ENCODE data around the gene KRT17.
A peak's percentile ranks its signal among the peaks of the same experiment; 100 is the strongest.
"Not testable (repeated sequence)": the region's sequence is repeated elsewhere in the genome, so short reads cannot be mapped to it uniquely, and the experiment has no call there.

The KRT17 gene

GRCh38 chr17:41653892-41654677 is 29.7 kb upstream of the KRT17 start:
- DNase-seq, result no peak

DNA sequence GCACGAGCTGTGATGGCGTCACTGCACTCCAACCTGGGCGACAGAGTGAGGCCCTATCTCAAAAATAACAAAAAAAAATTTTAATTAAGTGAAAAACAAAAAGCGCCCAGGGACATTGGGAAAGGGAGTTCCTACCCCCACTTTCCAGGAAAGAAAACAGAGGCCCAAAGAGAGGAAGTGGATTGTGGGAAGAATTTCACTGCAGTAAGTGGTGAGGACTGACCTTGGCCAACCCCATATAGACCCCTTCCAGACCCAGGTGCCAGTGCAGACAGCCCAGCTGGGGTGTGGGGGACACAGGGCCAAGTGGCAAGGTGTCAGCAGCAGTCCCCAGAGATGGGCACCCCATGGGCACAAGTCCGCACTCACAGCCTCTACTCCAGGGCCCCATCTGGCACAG is 29.0 kb upstream of the KRT17 start:
- no peak for DNase-seq

DNA sequence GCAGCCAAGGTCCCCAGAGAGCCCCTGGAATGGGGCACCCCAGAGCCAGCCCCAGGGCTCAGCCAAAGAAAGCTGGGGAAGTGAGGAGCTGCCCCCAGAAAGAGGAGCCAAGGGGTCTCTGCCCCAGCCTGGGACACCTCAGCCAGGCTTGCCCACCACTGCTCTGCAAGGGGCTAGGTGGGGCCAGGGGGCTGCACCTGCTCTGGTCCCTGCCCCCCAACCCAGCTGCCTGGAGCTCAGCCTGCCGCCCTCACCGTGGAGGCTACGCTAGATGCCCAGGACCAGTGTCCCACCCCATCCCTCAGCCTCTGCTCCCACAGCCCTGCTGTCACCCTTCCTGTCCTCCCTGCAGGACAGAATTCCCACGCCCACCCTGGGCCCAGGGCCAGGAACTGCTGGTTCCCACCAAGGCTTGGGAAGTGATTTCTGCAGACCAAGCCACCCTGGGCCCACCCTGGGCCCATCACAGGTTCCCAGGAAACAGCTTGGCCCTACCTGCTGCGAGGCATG is 28.1 kb upstream of the KRT17 start:
- no peak for DNase-seq

DNA sequence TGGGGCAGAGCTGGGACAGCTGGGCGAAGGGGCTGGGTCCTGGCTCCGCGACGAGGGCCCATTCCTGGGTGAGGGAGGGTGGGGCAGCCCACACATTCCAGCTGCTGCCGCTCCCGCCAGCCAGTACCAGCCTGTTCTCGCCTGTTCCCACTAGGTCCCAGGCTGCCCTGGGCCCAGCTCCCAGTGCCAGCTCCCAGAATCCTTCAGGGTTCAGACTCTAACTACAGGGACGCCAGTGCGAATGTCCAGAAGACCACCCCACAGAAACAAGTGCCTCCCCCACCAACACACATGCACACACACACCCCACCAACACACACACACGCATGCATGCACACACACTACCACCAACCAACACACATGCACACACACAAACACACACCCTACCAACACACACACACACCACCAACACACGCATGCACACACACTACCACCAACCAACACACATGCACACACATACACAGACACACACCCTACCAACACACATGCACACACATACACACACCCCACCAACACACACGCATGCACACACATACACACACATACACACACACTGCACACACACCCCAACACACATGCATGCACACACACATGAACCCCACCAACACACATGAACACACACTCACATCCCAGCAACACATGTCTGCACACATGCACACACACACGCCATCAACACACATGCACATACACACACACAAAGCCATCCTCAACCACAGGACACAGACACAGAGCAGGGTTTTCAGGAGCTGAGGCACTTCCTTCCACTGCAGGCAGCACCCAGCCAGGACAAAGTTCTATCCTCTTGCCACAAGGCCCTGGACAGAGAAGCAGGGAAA is 27.5 kb upstream of the KRT17 start:
- DNase-seq, result no peak

GRCh38 chr17:41650794-41651624 is 26.6 kb upstream of the KRT17 start:
- DNase-seq, result no peak

- DNase-seq, result no peak
Measured at GRCh38 chr17:41649923-41650519, 25.6 kb upstream of the KRT17 start.

- DNase-seq, result peak; percentile 76
Measured at GRCh38 chr17:41648411-41649195, 24.2 kb upstream of the KRT17 start.

GRCh38 chr17:41647940-41648410 is 23.6 kb upstream of the KRT17 start:
- DNase-seq, result peak; percentile 87

GRCh38 chr17:41647038-41647813 is 22.9 kb upstream of the KRT17 start:
- no peak for DNase-seq

GRCh38 chr17:41642252-41643156 is 18.1 kb upstream of the KRT17 start:
- no peak for DNase-seq

- DNase-seq, result not testable (repeated sequence)
Measured at GRCh38 chr17:41640596-41640995, 16.2 kb upstream of the KRT17 start.

GRCh38 chr17:41639492-41640473 is 15.4 kb upstream of the KRT17 start:
- no peak for DNase-seq

GRCh38 chr17:41638941-41639340 is 14.6 kb upstream of the KRT17 start:
- DNase-seq, result no peak

GRCh38 chr17:41638194-41638593 is 13.8 kb upstream of the KRT17 start:
- no peak for DNase-seq

DNA sequence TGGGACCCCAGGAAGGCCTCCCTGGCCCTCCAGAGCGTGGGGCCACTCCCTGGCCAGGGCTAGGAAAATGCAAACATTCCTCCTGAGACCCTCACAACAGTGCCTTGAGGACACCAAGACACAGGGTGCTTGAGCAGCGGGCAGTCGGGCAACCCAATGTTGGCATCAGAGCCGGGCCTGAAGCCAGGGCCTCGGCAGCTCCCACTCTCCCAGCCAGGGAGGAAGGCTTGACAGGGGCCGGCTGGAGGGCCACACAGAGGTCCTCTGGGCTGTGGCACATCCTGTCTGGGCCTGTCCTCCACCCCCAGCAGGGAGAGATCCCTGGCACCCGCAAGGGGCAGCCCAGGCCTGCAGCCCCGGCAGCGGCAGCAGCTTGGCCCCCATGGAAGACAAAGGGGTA is 12.3 kb upstream of the KRT17 start:
- DNase-seq, result no peak

DNA sequence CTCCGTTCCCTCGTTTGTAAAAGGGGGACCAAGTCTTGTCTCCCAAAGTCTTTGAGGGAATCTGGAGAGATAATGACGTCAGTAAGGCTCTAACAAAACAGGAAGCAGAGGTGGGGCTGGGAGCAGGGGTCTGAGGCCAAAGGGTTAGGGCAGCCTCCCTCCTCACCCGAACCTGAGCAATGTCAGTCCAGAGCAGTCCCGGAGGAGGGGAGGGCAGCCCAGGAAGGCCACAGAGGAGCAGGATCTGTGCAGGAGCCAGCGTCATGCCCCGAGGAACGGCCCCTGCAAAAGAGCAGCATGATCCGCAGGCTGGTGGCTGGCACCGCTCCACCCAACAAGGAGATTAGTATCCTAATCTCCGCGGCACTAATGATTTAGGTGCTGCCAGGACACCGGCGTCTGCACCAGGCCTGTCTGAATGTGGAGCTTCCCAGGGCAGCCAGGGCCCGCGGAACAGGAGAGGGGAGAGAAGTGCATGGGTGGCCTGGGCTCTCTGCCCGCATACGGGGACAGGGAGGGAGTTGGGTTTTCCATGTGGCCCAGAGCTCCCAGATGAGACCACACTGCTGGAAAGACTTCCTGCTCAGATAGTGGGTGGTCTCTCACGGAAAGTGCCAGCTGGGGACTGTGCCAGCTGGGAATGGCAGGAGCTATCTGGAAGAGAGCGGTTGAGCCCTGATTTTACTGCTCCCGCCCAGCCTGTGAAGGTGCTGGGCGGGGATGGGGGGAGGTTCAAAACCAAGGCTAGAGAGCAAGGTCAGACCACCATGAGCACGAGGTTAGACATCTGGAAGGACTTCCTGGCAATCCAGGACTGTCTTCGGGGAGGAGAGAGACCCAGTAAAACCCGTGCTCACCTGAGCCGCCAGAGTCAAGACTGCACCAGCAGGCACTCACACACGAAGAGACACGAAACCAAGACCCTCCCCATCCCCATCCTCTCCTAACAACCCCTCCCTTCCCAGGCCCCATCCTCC is 11.0 kb upstream of the KRT17 start:
- no peak for DNase-seq

- no peak for DNase-seq
Measured at GRCh38 chr17:41634639-41635038, 10.3 kb upstream of the KRT17 start.
